Activated CD4-positive, alpha-beta memory T cell treated with anti-CD3 and anti-CD28 coated beads, Interleukin-2, amount 10 ng/mL, durations not matched to agents 7 days and 5 days (primary cell): ENCODE measurements around the gene POLR3B. TPM values are rescaled to one million over a fixed set of nuclear protein-coding genes. Genes with fewer than 3 reads are reported as not detected.
"Not testable (repeated sequence)": the region's sequence is repeated elsewhere in the genome, so short reads cannot be mapped to it uniquely, and the experiment has no call there.

Experiments
- CTCF ChIA-PET: fragments of 350-600 bp; sonication (Branson Sonifier 250); formaldehyde crosslinking; loops from one replicate; lab custom pipeline; 2021; ENCODE audit warnings: antibody characterized with exemption, inconsistent platforms; lab: Charles Lee
- POLR2A ChIA-PET: fragments of 350-600 bp; sonication (Branson Sonifier 250); formaldehyde crosslinking; loops from one replicate; lab custom pipeline; 2021; ENCODE audit warnings: antibody characterized with exemption; lab: Charles Lee
- DNase-seq: peaks from one replicate; pipeline ENCODE4 v3.0.0-alpha.2; 2020
- H3K27ac Mint-ChIP-seq: one replicate; pipeline ENCODE4 v1.8.0; 2021; ENCODE audit warnings: mild to moderate bottlenecking, mixed read lengths
- H3K27me3 Mint-ChIP-seq: one replicate; pipeline ENCODE4 v1.8.0; 2021; ENCODE audit warnings: mixed read lengths
- H3K36me3 Mint-ChIP-seq: one replicate; pipeline ENCODE4 v1.8.0; 2021; ENCODE audit warnings: low read depth, mixed read lengths
- H3K4me1 Mint-ChIP-seq: one replicate; pipeline ENCODE4 v1.8.0; 2021; ENCODE audit warnings: mixed read lengths
- H3K4me3 Mint-ChIP-seq: one replicate; pipeline ENCODE4 v1.8.0; 2021; ENCODE audit warnings: mild to moderate bottlenecking, mixed read lengths
- H3K9me3 Mint-ChIP-seq: one replicate; pipeline ENCODE4 v1.8.0; 2021; ENCODE audit warnings: mixed read lengths
- total RNA-seq, 2 experiments: library from RNA; stranded (reverse); gene quantifications; one replicate each; pipeline ENCODE4 v1.2.3, GENCODE V29; 2021

POLR3B gene
- total RNA-seq, 2 experiments from 2014 or later: 3.7 to 4.4 TPM

- H3K4me1 Mint-ChIP-seq: peaks cover 21% of the 10 kb centered on the region
- peaks cover 25% of the 10 kb centered on the region for H3K36me3 Mint-ChIP-seq
- ChIA-PET POLR2A (no interaction called here), CTCF (no interaction called here)
- no peak for DNase-seq
- no peak overlapping the region for H3K27ac Mint-ChIP-seq
- no peaks in the 10 kb centered on the region for H3K9me3 Mint-ChIP-seq
- H3K4me3 Mint-ChIP-seq: no peak overlapping the region
- H3K27me3 Mint-ChIP-seq: no peaks in the 10 kb centered on the region
Measured at GRCh38 chr12:106459534-106459933, 102.0 kb downstream of the POLR3B start.

GRCh38 chr12:106461730-106462129 lies 104.2 kb downstream of the POLR3B start:
- Mint-ChIP-seq H3K4me1 (peaks cover 21% of the 10 kb centered on the region), H3K4me3 (no peak overlapping the region), H3K9me3 (peaks cover 4% of the 10 kb centered on the region), H3K27ac (no peak overlapping the region), H3K27me3 (no peaks in the 10 kb centered on the region), H3K36me3 (peaks cover 27% of the 10 kb centered on the region)
- POLR2A ChIA-PET: no interaction called here
- no peak for DNase-seq
- CTCF ChIA-PET: no interaction called here

- H3K27me3 Mint-ChIP-seq, DNase-seq, CTCF ChIA-PET, POLR2A ChIA-PET, H3K4me3 Mint-ChIP-seq, H3K27ac Mint-ChIP-seq, H3K4me1 Mint-ChIP-seq, H3K9me3 Mint-ChIP-seq: not testable (repeated sequence)
- H3K36me3 Mint-ChIP-seq: peaks cover 31% of the 10 kb centered on the region
Measured at GRCh38 chr12:106465605-106466004, 108.1 kb downstream of the POLR3B start.

GRCh38 chr12:106475662-106476061 lies 118.1 kb downstream of the POLR3B start:
- H3K36me3 Mint-ChIP-seq, CTCF ChIA-PET, H3K4me3 Mint-ChIP-seq, H3K4me1 Mint-ChIP-seq, DNase-seq, H3K27ac Mint-ChIP-seq, POLR2A ChIA-PET, H3K27me3 Mint-ChIP-seq, H3K9me3 Mint-ChIP-seq: not testable (repeated sequence)

GRCh38 chr12:106477627-106478026 lies 120.1 kb downstream of the POLR3B start:
- POLR2A ChIA-PET: interaction anchor here (0.6 kb wide), 1 partner anchor 552 kb away, joined by 3 read pairs; no protein-coding TSS in a partner anchor
- CTCF ChIA-PET: not testable (repeated sequence)

GRCh38 chr12:106480251-106480650 lies 122.7 kb downstream of the POLR3B start:
- H3K4me3 Mint-ChIP-seq: no peak overlapping the region
- POLR2A ChIA-PET: no interaction called here
- no peaks in the 10 kb centered on the region for H3K9me3 Mint-ChIP-seq
- H3K36me3 Mint-ChIP-seq: no peaks in the 10 kb centered on the region
- no peak overlapping the region for H3K27ac Mint-ChIP-seq
- no peaks in the 10 kb centered on the region for H3K4me1 Mint-ChIP-seq
- no peaks in the 10 kb centered on the region for H3K27me3 Mint-ChIP-seq
- CTCF ChIA-PET: no interaction called here
- DNase-seq: no peak

More at GRCh38 chr12:106477627-106478026, 120.1 kb downstream of the POLR3B start:
- not testable (repeated sequence) for H3K9me3 Mint-ChIP-seq, H3K27ac Mint-ChIP-seq, H3K27me3 Mint-ChIP-seq, H3K4me3 Mint-ChIP-seq, DNase-seq, H3K4me1 Mint-ChIP-seq, H3K36me3 Mint-ChIP-seq

- CTCF ChIA-PET: no interaction called here
- Mint-ChIP-seq H3K27me3 (no peaks in the 10 kb centered on the region), H3K27ac (no peak overlapping the region), H3K9me3 (no peaks in the 10 kb centered on the region), H3K36me3 (no peaks in the 10 kb centered on the region), H3K4me1 (no peaks in the 10 kb centered on the region), H3K4me3 (no peak overlapping the region)
- DNase-seq: no peak
- POLR2A ChIA-PET: no interaction called here
Measured at GRCh38 chr12:106481246-106481645, 123.7 kb downstream of the POLR3B start.

GRCh38 chr12:106487664-106488063 lies 130.1 kb downstream of the POLR3B start:
- Mint-ChIP-seq H3K27me3 (no peaks in the 10 kb centered on the region), H3K4me1 (no peaks in the 10 kb centered on the region), H3K27ac (no peak overlapping the region), H3K4me3 (no peak overlapping the region), H3K36me3 (no peaks in the 10 kb centered on the region), H3K9me3 (no peaks in the 10 kb centered on the region)
- ChIA-PET POLR2A (no interaction called here), CTCF (no interaction called here)
- no peak for DNase-seq

- H3K36me3 Mint-ChIP-seq: no peaks in the 10 kb centered on the region
- DNase-seq: no peak
- H3K4me1 Mint-ChIP-seq: no peaks in the 10 kb centered on the region
- CTCF ChIA-PET: no interaction called here
- H3K27me3 Mint-ChIP-seq: no peaks in the 10 kb centered on the region
- POLR2A ChIA-PET: no interaction called here
- no peaks in the 10 kb centered on the region for H3K9me3 Mint-ChIP-seq
- H3K4me3 Mint-ChIP-seq: no peak overlapping the region
- H3K27ac Mint-ChIP-seq: no peak overlapping the region
Measured at GRCh38 chr12:106488884-106489283, 131.3 kb downstream of the POLR3B start.

GRCh38 chr12:106490264-106490663 lies 132.7 kb downstream of the POLR3B start:
- Mint-ChIP-seq H3K4me1 (no peaks in the 10 kb centered on the region), H3K27me3 (no peaks in the 10 kb centered on the region), H3K27ac (no peak overlapping the region), H3K4me3 (no peak overlapping the region), H3K9me3 (no peaks in the 10 kb centered on the region), H3K36me3 (no peaks in the 10 kb centered on the region)
- CTCF ChIA-PET: no interaction called here
- POLR2A ChIA-PET: no interaction called here
- no peak for DNase-seq

- peaks cover under 1% of the 10 kb centered on the region for H3K36me3 Mint-ChIP-seq
- no peak overlapping the region for H3K4me3 Mint-ChIP-seq
- ChIA-PET CTCF (interaction anchor here (1.6 kb wide), 1 partner anchor 135 kb away, joined by 3 read pairs; the partner anchor contains the start of gene POLR3B), POLR2A (no interaction called here)
- H3K27me3 Mint-ChIP-seq: no peaks in the 10 kb centered on the region
- H3K27ac Mint-ChIP-seq: no peak overlapping the region
- H3K4me1 Mint-ChIP-seq: no peaks in the 10 kb centered on the region
- no peak for DNase-seq
- no peaks in the 10 kb centered on the region for H3K9me3 Mint-ChIP-seq
Measured at GRCh38 chr12:106492857-106493256, 135.3 kb downstream of the POLR3B start.

GRCh38 chr12:106493531-106493930 lies 136.0 kb downstream of the POLR3B start:
- CTCF ChIA-PET: interaction anchor here (1.6 kb wide), 1 partner anchor 136 kb away, joined by 3 read pairs; the partner anchor contains the start of gene POLR3B
- no peak overlapping the region for H3K4me3 Mint-ChIP-seq
- H3K9me3 Mint-ChIP-seq: no peaks in the 10 kb centered on the region
- peaks cover 2% of the 10 kb centered on the region for H3K4me1 Mint-ChIP-seq
- H3K36me3 Mint-ChIP-seq: peaks cover 5% of the 10 kb centered on the region
- H3K27me3 Mint-ChIP-seq: no peaks in the 10 kb centered on the region
- POLR2A ChIA-PET: no interaction called here
- H3K27ac Mint-ChIP-seq: no peak overlapping the region
- DNase-seq: no peak

GRCh38 chr12:106495354-106495965 lies 137.9 kb downstream of the POLR3B start:
- DNase-seq: no peak
- no peak overlapping the region for H3K4me3 Mint-ChIP-seq
- no peak overlapping the region for H3K27ac Mint-ChIP-seq
- H3K4me1 Mint-ChIP-seq: peaks cover 2% of the 10 kb centered on the region
- ChIA-PET CTCF (no interaction called here), POLR2A (no interaction called here)
- peaks cover 5% of the 10 kb centered on the region for H3K36me3 Mint-ChIP-seq
- no peaks in the 10 kb centered on the region for H3K27me3 Mint-ChIP-seq
- no peaks in the 10 kb centered on the region for H3K9me3 Mint-ChIP-seq

- ChIA-PET POLR2A (no interaction called here), CTCF (no interaction called here)
- Mint-ChIP-seq H3K4me1 (peaks cover 2% of the 10 kb centered on the region), H3K27me3 (no peaks in the 10 kb centered on the region), H3K4me3 (no peak overlapping the region), H3K9me3 (no peaks in the 10 kb centered on the region), H3K27ac (no peak overlapping the region), H3K36me3 (peaks cover 5% of the 10 kb centered on the region)
- DNase-seq: no peak
Measured at GRCh38 chr12:106498056-106498455, 140.5 kb downstream of the POLR3B start.
